Upper lobe of left lung (tissue), 4 donors: ENCODE measurements around the gene GRIK2.

Experiments
- POLR2A ChIP-seq, 4 donors: fragments of 450-650 bp; IDR thresholded peaks; one replicate each; pipeline ENCODE4 v1.5.1; 2016 to 2017; ENCODE audit warnings: antibody characterized with exemption in 4 of 4, mild to moderate bottlenecking in 2 of 4
- TF ChIP-seq, protein P1 (sequence below), 6 experiments: fragments of 450-650 bp in 4 of 6; fragments of 200-600 bp in 2 of 6; sonication (generic) in 2 of 6; IDR thresholded peaks; one replicate each; pipeline ENCODE4 v1.5.1; 2016 to 2019; ENCODE audit warnings: antibody characterized with exemption in 6 of 6

- no peak for TF ChIP-seq POLR2A (IDR thresholded peaks at IDR 0.05)
- TF ChIP-seq, protein P1, sequence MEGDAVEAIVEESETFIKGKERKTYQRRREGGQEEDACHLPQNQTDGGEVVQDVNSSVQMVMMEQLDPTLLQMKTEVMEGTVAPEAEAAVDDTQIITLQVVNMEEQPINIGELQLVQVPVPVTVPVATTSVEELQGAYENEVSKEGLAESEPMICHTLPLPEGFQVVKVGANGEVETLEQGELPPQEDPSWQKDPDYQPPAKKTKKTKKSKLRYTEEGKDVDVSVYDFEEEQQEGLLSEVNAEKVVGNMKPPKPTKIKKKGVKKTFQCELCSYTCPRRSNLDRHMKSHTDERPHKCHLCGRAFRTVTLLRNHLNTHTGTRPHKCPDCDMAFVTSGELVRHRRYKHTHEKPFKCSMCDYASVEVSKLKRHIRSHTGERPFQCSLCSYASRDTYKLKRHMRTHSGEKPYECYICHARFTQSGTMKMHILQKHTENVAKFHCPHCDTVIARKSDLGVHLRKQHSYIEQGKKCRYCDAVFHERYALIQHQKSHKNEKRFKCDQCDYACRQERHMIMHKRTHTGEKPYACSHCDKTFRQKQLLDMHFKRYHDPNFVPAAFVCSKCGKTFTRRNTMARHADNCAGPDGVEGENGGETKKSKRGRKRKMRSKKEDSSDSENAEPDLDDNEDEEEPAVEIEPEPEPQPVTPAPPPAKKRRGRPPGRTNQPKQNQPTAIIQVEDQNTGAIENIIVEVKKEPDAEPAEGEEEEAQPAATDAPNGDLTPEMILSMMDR (IDR thresholded peaks at IDR 0.05), result no peak
Measured at GRCh38 chr6:101663100-101663499, 269.6 kb downstream of the GRIK2 start.
